H1 (cell line): ENCODE measurements around the gene GNG13. TPM values are rescaled to one million over a fixed set of nuclear protein-coding genes. Genes with fewer than 3 reads are reported as not detected.

Experiments used
- CTCF ChIA-PET: fragments of 300-600 bp; sonication (Branson Sonifier 250); formaldehyde crosslinking; loops from one replicate; lab custom pipeline; 2021; ENCODE audit not compliant: partially characterized antibody; lab: Charles Lee
- POLR2A ChIA-PET: fragments of 300-600 bp; sonication (Branson Sonifier 250); formaldehyde crosslinking; loops from one replicate; lab custom pipeline; 2021; ENCODE audit warnings: inconsistent platforms; ENCODE audit not compliant: partially characterized antibody; lab: Charles Lee
- DNase-seq, 2 experiments: peaks; one replicate each; pipeline versions ENCODE4 v3.0.0 to v3.0.0-alpha.2; 2010 to 2022; ENCODE audit warnings: low spot score in 2 of 2, low read depth in 1 of 2, mixed read lengths in 1 of 2
- FAIRE-seq: peaks from 2 replicates; lab custom pipeline; 2011; peaks lifted over from hg19 to GRCh38; lab: Jason Lieb, UNC
- H2AFZ ChIP-seq: 2 replicates; pipeline ENCODE4 v1.8.1; 2012; ENCODE audit warnings: low read length, inconsistent platforms
- H2AK5ac ChIP-seq: 2 replicates; pipeline ENCODE4 v1.6.1; 2013; ENCODE audit warnings: low read depth, low read length
- H2BK120ac ChIP-seq: replicated peaks from 2 replicates; pipeline ENCODE3; 2013; ENCODE audit warnings: low read depth, low read length, inconsistent platforms
- H2BK12ac ChIP-seq: 2 replicates; pipeline ENCODE4 v1.6.1; 2013; ENCODE audit warnings: low read depth, low read length
- H2BK15ac ChIP-seq: 2 replicates; pipeline ENCODE4 v1.6.1; 2013; ENCODE audit warnings: low read length
- H2BK20ac ChIP-seq: 2 replicates; pipeline ENCODE4 v1.6.1; 2013; ENCODE audit warnings: low read length
- H2BK5ac ChIP-seq: 2 replicates; pipeline ENCODE4 v1.6.1; 2013; ENCODE audit warnings: low read depth, low read length
- H3K14ac ChIP-seq: 2 replicates; pipeline ENCODE4 v1.6.1; 2013; ENCODE audit warnings: inconsistent platforms; ENCODE audit not compliant: insufficient read length
- H3K18ac ChIP-seq: 2 replicates; pipeline ENCODE4 v1.6.1; 2013; ENCODE audit warnings: low read length; ENCODE audit errors: extremely low read depth
- H3K23ac ChIP-seq: 2 replicates; pipeline ENCODE4 v1.6.1; 2013; ENCODE audit warnings: inconsistent platforms; ENCODE audit not compliant: insufficient read length
- H3K23me2 ChIP-seq: 2 replicates; pipeline ENCODE4 v1.6.1; 2013; ENCODE audit warnings: low read depth, low read length
- H3K27ac ChIP-seq: 2 replicates; pipeline ENCODE4 v1.6.1; 2011; ENCODE audit warnings: low read depth, low read length, inconsistent platforms
- H3K27me3 ChIP-seq, 4 experiments: replicated peaks in 1 of 4; 1 replicate in 1 of 4; 2 replicates in 3 of 4; pipeline versions ENCODE4 v1.6.1 to v1.8.1; 2011 to 2013; ENCODE audit warnings: low read length in 3 of 4, mild to moderate bottlenecking in 3 of 4, inconsistent platforms in 2 of 4, mixed read lengths in 2 of 4, moderate library complexity in 1 of 4; ENCODE audit not compliant: control insufficient read depth in 3 of 4, insufficient read depth in 3 of 4; ENCODE audit errors: extremely low read depth in 1 of 4
- H3K36me3 ChIP-seq, 4 experiments: 2 replicates each; pipeline versions ENCODE4 v1.6.1 to v1.8.1; 2011 to 2013; ENCODE audit warnings: mild to moderate bottlenecking in 4 of 4, low read length in 3 of 4, moderate library complexity in 2 of 4, control low read depth in 1 of 4, inconsistent platforms in 1 of 4; ENCODE audit not compliant: insufficient read depth in 4 of 4, control insufficient read depth in 2 of 4
- H3K4ac ChIP-seq: replicated peaks from 2 replicates; pipeline ENCODE3; 2013; ENCODE audit warnings: low read length, low read depth, mixed read lengths, inconsistent platforms; ENCODE audit not compliant: insufficient read length
- H3K4me1 ChIP-seq, 4 experiments: replicated peaks in 1 of 4; 1 replicate in 1 of 4; 2 replicates in 3 of 4; pipeline versions ENCODE4 v1.6.1 to v1.8.1; 2011 to 2013; ENCODE audit warnings: low read length in 3 of 4, inconsistent platforms in 2 of 4, mixed read lengths in 1 of 4; ENCODE audit not compliant: insufficient read depth in 4 of 4, control insufficient read depth in 3 of 4
- H3K4me2 ChIP-seq, 2 experiments: 2 replicates each; pipeline versions ENCODE4 v1.6.1 to v1.8.1; 2011 to 2013; ENCODE audit warnings: low read depth in 2 of 2, low read length in 2 of 2, control low read depth in 1 of 2, inconsistent platforms in 1 of 2, mild to moderate bottlenecking in 1 of 2; ENCODE audit not compliant: insufficient read depth in 1 of 2
- H3K4me3 ChIP-seq, 4 experiments: fragments of 200-600, 300-600 bp in 1 of 4; sonication (generic), shearing (Covaris generic), sonication (Bioruptor Twin) in 1 of 4; 2 replicates each; pipeline versions ENCODE4 v1.5.1 to v1.8.1; 2011 to 2016; ENCODE audit warnings: low read length in 4 of 4, low read depth in 3 of 4, control low read depth in 2 of 4, inconsistent platforms in 2 of 4, mild to moderate bottlenecking in 2 of 4, mixed read lengths in 1 of 4, moderate library complexity in 1 of 4; ENCODE audit not compliant: insufficient read depth in 2 of 4; ENCODE audit errors: extremely low read depth in 1 of 4
- H3K56ac ChIP-seq: replicated peaks from 2 replicates; pipeline ENCODE3; 2013; ENCODE audit warnings: low read depth, mild to moderate bottlenecking, mixed read lengths, low read length, inconsistent platforms; ENCODE audit not compliant: insufficient read length
- H3K79me1 ChIP-seq: 2 replicates; pipeline ENCODE4 v1.6.1; 2013; ENCODE audit warnings: low read depth, low read length, control low read depth
- H3K79me2 ChIP-seq, 2 experiments: 2 replicates each; pipeline versions ENCODE4 v1.6.1 to v1.8.1; 2012 to 2013; ENCODE audit warnings: low read length in 2 of 2, mild to moderate bottlenecking in 2 of 2, inconsistent platforms in 1 of 2; ENCODE audit not compliant: insufficient read depth in 2 of 2, control insufficient read depth in 1 of 2
- H3K9ac ChIP-seq, 4 experiments: replicated peaks in 1 of 4; 1 replicate in 1 of 4; 2 replicates in 3 of 4; pipeline versions ENCODE4 v1.6.1 to v1.8.1; 2011 to 2013; ENCODE audit warnings: low read depth in 3 of 4, low read length in 3 of 4, control low read depth in 2 of 4, mild to moderate bottlenecking in 2 of 4, moderate library complexity in 2 of 4, inconsistent platforms in 1 of 4; ENCODE audit errors: extremely low read depth in 1 of 4
- H3K9me3 ChIP-seq, 2 experiments: 2 replicates each; pipeline versions ENCODE4 v1.6.1 to v1.8.1; 2012 to 2013; ENCODE audit warnings: mild to moderate bottlenecking in 2 of 2, moderate library complexity in 2 of 2, control low read depth in 1 of 2, inconsistent platforms in 1 of 2, low read depth in 1 of 2, low read length in 1 of 2, mixed read lengths in 1 of 2; ENCODE audit not compliant: insufficient read depth in 2 of 2
- H4K20me1 ChIP-seq, 2 experiments: replicated peaks in 1 of 2; 2 replicates each; pipeline versions ENCODE3 to v1.8.1; 2011 to 2013; ENCODE audit warnings: inconsistent platforms in 2 of 2, low read length in 2 of 2, mild to moderate bottlenecking in 1 of 2; ENCODE audit not compliant: insufficient read depth in 2 of 2, control insufficient read depth in 1 of 2
- H4K5ac ChIP-seq: 2 replicates; pipeline ENCODE4 v1.6.1; 2013; ENCODE audit warnings: low read length, low read depth, mixed read lengths, inconsistent platforms; ENCODE audit not compliant: insufficient read length
- H4K8ac ChIP-seq: 2 replicates; pipeline ENCODE4 v1.8.0; 2013; ENCODE audit warnings: mild to moderate bottlenecking, moderate library complexity, low read length, inconsistent platforms; ENCODE audit not compliant: insufficient read depth; ENCODE audit errors: extremely low read depth
- H4K91ac ChIP-seq: replicated peaks from 2 replicates; pipeline ENCODE3; 2013; ENCODE audit warnings: low read length, mixed read lengths, inconsistent platforms; ENCODE audit not compliant: insufficient read length
- ATF2 ChIP-seq: IDR thresholded peaks from 2 replicates; pipeline ENCODE4 v1.6.1; 2012; ENCODE audit warnings: low read length, inconsistent platforms
- E2F6 ChIP-seq: IDR thresholded peaks from 2 replicates; pipeline ENCODE4 v1.6.1; 2012; ENCODE audit warnings: inconsistent platforms
- EGR1 ChIP-seq: IDR thresholded peaks from 2 replicates; pipeline ENCODE4 v1.6.1; 2011; ENCODE audit warnings: low read depth, low read length, borderline replicate concordance
- FOSL1 ChIP-seq: IDR thresholded peaks from 2 replicates; pipeline ENCODE4 v1.6.1; 2011; ENCODE audit warnings: mild to moderate bottlenecking, low read depth, low read length, moderate library complexity; ENCODE audit not compliant: insufficient read depth
- HDAC2 ChIP-seq, 2 experiments: fragments of 300-600 bp in 1 of 2; sonication (generic) in 1 of 2; IDR thresholded peaks; 2 replicates each; pipeline ENCODE4 v1.6.1; 2011 to 2012; ENCODE audit warnings: low read depth in 2 of 2, low read length in 2 of 2, mild to moderate bottlenecking in 2 of 2, moderate library complexity in 2 of 2, borderline replicate concordance in 1 of 2, inconsistent platforms in 1 of 2
- RXRA ChIP-seq: IDR thresholded peaks from 2 replicates; pipeline ENCODE4 v1.6.1; 2011; ENCODE audit warnings: low read depth, mild to moderate bottlenecking, low read length, moderate library complexity; ENCODE audit not compliant: insufficient read depth
- SP2 ChIP-seq: IDR thresholded peaks from 2 replicates; pipeline ENCODE4 v1.6.1; 2012; ENCODE audit warnings: mild to moderate bottlenecking, low read length, inconsistent platforms
- SP4 ChIP-seq: IDR thresholded peaks from 2 replicates; pipeline ENCODE4 v1.6.1; 2012; ENCODE audit warnings: low read length, inconsistent platforms
- SRF ChIP-seq: IDR thresholded peaks from 2 replicates; pipeline ENCODE4 v1.6.1; 2011; ENCODE audit warnings: mild to moderate bottlenecking, low read depth, low read length, moderate library complexity
- TCF12 ChIP-seq: IDR thresholded peaks from 2 replicates; pipeline ENCODE4 v1.6.1; 2011; ENCODE audit warnings: low read depth, mild to moderate bottlenecking, low read length
- WGBS, 2 experiments: shearing (Covaris generic) in 1 of 2; methylation state at CpG; one replicate each; pipeline versions ENCODE4 v1.1.6 to v1.1.7; 2013 to 2015; ENCODE audit warnings: low lambda C conversion rate in 2 of 2, mixed read lengths in 2 of 2, inconsistent platforms in 1 of 2, low coverage in 1 of 2, missing lambda C conversion rate in 1 of 2; ENCODE audit not compliant: insufficient replicate concordance in 2 of 2, insufficient coverage in 1 of 2, insufficient read length in 1 of 2; ENCODE audit errors: extremely low coverage in 1 of 2, missing lambda C conversion rate in 1 of 2; 5-methylcytosine and 5-hydroxymethylcytosine counted together
- polyA plus RNA-seq, 7 experiments: library from polyadenylated mRNA; depleted of rRNA in 3 of 7; stranded (reverse) in 5 of 7; unstranded in 2 of 7; fragments of >200 nt in 5 of 7; fragments of 200-250 nt in 2 of 7; gene quantifications; 1 replicate in 5 of 7; 2 replicates in 1 of 7; 4 replicates in 1 of 7; pipeline versions ENCODE4 v1.2.1 to v1.2.3, GENCODE V29; 2011 to 2013; ENCODE audit warnings: missing spikeins in 2 of 7, mixed read lengths in 2 of 7
- total RNA-seq: library from RNA; stranded (reverse); fragmentation: NEBNext Ultra II Directional; extraction: Animal tissue kit (Norgen Biotek cat#: 25700); gene quantifications from 2 replicates; pipeline ENCODE4 v1.2.1, GENCODE V29; 2021

GNG13 gene
- total and polyA plus RNA-seq, 2 of the 8 experiments (the other 6 are each of a cell fraction or from before 2014, with no cell fraction given): not detected

- H3K9ac ChIP-seq: no peak overlapping the region
- WGBS, 2 experiments: 70% methylated on average over 22 of the region's 22 CpGs; no CpG with 5 or more reads in 1 of the 2 experiments
- 0 out of 2 replicates have a peak, but pooled peaks have one; percentile 38 for TF ChIP-seq SP4
- no peak for TF ChIP-seq SP2
- no peak for TF ChIP-seq RXRA
- TF ChIP-seq FOSL1: no peak
- no peak for TF ChIP-seq ATF2
- TF ChIP-seq TCF12: no peak
- TF ChIP-seq EGR1: 0 out of 2 replicates have a peak, but pooled peaks have one; percentile 9
- TF ChIP-seq SRF: no peak
- 0 out of 4 replicates have a peak, but pooled peaks of 1 of the 2 experiments have one; percentile 11 for TF ChIP-seq HDAC2 (IDR thresholded peaks at IDR 0.05; ENCODE audit: borderline replicate concordance in 1 of 2, low read depth in 2 of 2, low read length in 2 of 2)
- peak; percentile 61; the same call in 1 of the 2 replicates for TF ChIP-seq E2F6
These were observed 13.4 kb upstream of the GNG13 start for GRCh38 chr16:813916-814412.

More at GRCh38 chr16:813916-814412, 13.4 kb upstream of the GNG13 start:
- H3K36me3 ChIP-seq: no peaks in the 10 kb centered on the region
- no peak overlapping the region for H4K91ac ChIP-seq
- H4K5ac ChIP-seq: no peak overlapping the region
- no peak overlapping the region for H3K18ac ChIP-seq
- H4K8ac ChIP-seq: no peak overlapping the region
- peaks cover 0 to 7% of the 10 kb centered on the region in 2 experiments for H4K20me1 ChIP-seq
- no peak overlapping the region for H3K4ac ChIP-seq
- H3K9me3 ChIP-seq: peaks cover 4 to 9% of the 10 kb centered on the region in 2 experiments; a peak in 3 of 4 replicates
- H3K79me1 ChIP-seq: no peaks in the 10 kb centered on the region
- no peak overlapping the region for H3K23ac ChIP-seq
- peak overlapping the region in 2 of 4 experiments; percentile 16 to 55; a peak in 1 of 8 replicates for H3K4me3 ChIP-seq
- POLR2A ChIA-PET: no interaction called here
- H2AK5ac ChIP-seq: no peak overlapping the region
- H3K56ac ChIP-seq: no peak overlapping the region
- DNase-seq (no peak), FAIRE-seq (no peak)
- no peaks in the 10 kb centered on the region; the same call in 1 of the 2 replicates for H3K23me2 ChIP-seq
- CTCF ChIA-PET: interaction anchor here (0.8 to 1.7 kb wide), 5 partner anchors 13 to 244 kb away, joined by 3 to 8 read pairs (median 4); no protein-coding TSS in a partner anchor
- H2BK5ac ChIP-seq: no peak overlapping the region
- peak overlapping the region in 1 of 2 experiments; percentile 75; a peak in 1 of 4 replicates for H3K4me2 ChIP-seq
- no peak overlapping the region for H2BK120ac ChIP-seq
- H3K27me3 ChIP-seq: peaks cover 0 to 6% (median 4%) of the 10 kb centered on the region in 4 experiments; a peak in 5 of 7 replicates
- H2BK20ac ChIP-seq: no peak overlapping the region
- H2AFZ ChIP-seq: no peak overlapping the region
- H3K27ac ChIP-seq: no peak overlapping the region
- no peak overlapping the region for H2BK12ac ChIP-seq
- peaks cover 0 to 2% (median 0%) of the 10 kb centered on the region in 4 experiments; a peak in 2 of 7 replicates for H3K4me1 ChIP-seq
- no peak overlapping the region for H2BK15ac ChIP-seq
- H3K14ac ChIP-seq: no peak overlapping the region
- no peaks in the 10 kb centered on the region for H3K79me2 ChIP-seq
